ENCODE data around the gene CROCC2. TPM values are rescaled to one million over a fixed set of nuclear protein-coding genes. Genes with fewer than 3 reads are reported as not detected.

The CROCC2 gene
- total RNA-seq, 2 experiments from 2014 or later: not detected

DNA sequence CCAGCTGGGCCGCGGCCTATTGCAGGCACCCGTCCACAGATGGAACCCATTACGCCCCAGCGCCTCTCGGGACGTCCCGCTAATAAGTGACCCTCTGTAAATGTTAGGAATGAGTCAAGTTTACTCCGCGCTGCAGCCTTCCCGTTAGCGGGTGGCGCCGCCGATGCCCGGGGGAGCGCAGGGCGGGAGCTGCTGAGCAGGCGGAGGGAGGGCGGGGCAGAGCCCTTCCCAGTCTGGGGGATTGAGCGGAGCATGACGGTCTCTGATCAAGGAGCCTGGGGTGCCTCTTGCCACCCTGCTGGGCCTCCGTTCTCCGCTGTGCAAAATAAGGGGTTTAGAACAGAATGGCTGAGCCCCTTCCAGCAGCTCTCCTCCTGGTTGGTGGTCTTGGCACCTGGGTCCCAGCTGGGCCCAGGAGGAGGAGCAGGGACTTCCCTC lies 10.5 kb downstream of the CROCC2 start:
- Histone ChIP-seq H3K9me2 (ENCODE audit: insufficient read depth, low read length) (no peaks in the 10 kb centered on the region), H3K27ac (ENCODE audit: low read depth, low read length, poor library complexity, severe bottlenecking) (no peak overlapping the region), H3K79me2 (ENCODE audit: insufficient read depth, low read depth, low read length) (no peaks in the 10 kb centered on the region), H3K4me2 (ENCODE audit: low read length) (no peak overlapping the region), H3K9me3 (ENCODE audit: low read length) (no peaks in the 10 kb centered on the region), H2AFZ (ENCODE audit: low read length) (no peak overlapping the region), H3K4me3 (ENCODE audit: low read depth, low read length, poor library complexity, severe bottlenecking) (no peak overlapping the region), H4K20me1 (ENCODE audit: insufficient read depth, low read length) (no peaks in the 10 kb centered on the region), H3K36me3 (ENCODE audit: insufficient read depth, low read length) (no peaks in the 10 kb centered on the region), H3K4me1 (ENCODE audit: insufficient read depth, low read length, poor library complexity, severe bottlenecking) (no peaks in the 10 kb centered on the region)
- POLR2A ChIA-PET: no interaction called here
- TF ChIP-seq EZH2phosphoT487 (IDR thresholded peaks at IDR 0.05; ENCODE audit: borderline replicate concordance, low read depth, low read length): no peak
- TF ChIP-seq, protein P1, sequence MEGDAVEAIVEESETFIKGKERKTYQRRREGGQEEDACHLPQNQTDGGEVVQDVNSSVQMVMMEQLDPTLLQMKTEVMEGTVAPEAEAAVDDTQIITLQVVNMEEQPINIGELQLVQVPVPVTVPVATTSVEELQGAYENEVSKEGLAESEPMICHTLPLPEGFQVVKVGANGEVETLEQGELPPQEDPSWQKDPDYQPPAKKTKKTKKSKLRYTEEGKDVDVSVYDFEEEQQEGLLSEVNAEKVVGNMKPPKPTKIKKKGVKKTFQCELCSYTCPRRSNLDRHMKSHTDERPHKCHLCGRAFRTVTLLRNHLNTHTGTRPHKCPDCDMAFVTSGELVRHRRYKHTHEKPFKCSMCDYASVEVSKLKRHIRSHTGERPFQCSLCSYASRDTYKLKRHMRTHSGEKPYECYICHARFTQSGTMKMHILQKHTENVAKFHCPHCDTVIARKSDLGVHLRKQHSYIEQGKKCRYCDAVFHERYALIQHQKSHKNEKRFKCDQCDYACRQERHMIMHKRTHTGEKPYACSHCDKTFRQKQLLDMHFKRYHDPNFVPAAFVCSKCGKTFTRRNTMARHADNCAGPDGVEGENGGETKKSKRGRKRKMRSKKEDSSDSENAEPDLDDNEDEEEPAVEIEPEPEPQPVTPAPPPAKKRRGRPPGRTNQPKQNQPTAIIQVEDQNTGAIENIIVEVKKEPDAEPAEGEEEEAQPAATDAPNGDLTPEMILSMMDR (conservative IDR thresholded peaks at IDR 0.05; ENCODE audit: low read length): no peak
- BruUV-seq (replicated peaks): no TSS peak
- DNase-seq (ENCODE audit: low spot score): no peak
- CTCF ChIA-PET (ENCODE audit: unreplicated experiment): no interaction called here
- intact Hi-C loops (cut with micrococcal nuclease; ENCODE audit: unreplicated experiment): no loop called here

DNA sequence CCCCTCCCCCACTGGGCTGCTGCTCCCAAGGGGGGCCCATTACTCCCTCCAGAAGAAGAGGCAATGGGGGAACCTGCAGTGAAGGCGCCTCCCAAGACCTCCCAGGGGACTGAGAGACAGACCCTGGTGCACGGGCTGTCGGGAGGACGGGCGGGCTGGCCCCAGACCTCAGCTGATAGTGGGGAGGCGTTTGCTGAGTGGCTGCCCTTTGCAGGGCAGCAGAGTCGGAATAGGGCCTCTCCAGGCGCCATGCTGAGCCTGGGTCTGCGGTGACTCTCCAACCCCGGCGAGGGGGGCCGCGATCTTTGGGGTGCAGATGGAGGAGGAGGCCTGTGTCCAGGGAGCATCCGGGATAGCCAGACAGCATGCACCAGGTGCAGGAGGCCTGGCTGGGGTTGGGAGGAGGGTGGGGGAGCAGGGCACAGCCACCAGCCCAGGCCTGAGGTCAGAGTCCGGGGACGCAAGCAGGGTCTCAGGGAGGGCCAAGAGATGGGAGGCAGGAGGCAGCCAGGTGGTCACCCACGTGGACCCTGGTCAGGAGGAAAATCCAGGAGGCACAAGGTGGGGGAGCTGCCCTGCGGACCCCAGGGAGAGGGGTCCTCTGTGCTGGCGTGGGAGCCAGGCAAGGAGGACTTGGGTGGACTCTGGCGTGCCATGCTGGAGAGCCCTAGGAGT lies 11.0 kb downstream of the CROCC2 start:
- Histone ChIP-seq H3K36me3 (ENCODE audit: insufficient read depth, low read length) (no peaks in the 10 kb centered on the region), H3K4me2 (ENCODE audit: low read length) (no peak overlapping the region), H3K4me3 (ENCODE audit: low read depth, low read length, poor library complexity, severe bottlenecking) (no peak overlapping the region), H3K9me2 (ENCODE audit: insufficient read depth, low read length) (no peaks in the 10 kb centered on the region), H4K20me1 (ENCODE audit: insufficient read depth, low read length) (no peaks in the 10 kb centered on the region), H3K9me3 (ENCODE audit: low read length) (no peaks in the 10 kb centered on the region), H3K79me2 (ENCODE audit: insufficient read depth, low read depth, low read length) (no peaks in the 10 kb centered on the region), H2AFZ (ENCODE audit: low read length) (no peak overlapping the region), H3K27ac (ENCODE audit: low read depth, low read length, poor library complexity, severe bottlenecking) (no peak overlapping the region), H3K4me1 (ENCODE audit: insufficient read depth, low read length, poor library complexity, severe bottlenecking) (no peaks in the 10 kb centered on the region)
- POLR2A ChIA-PET: no interaction called here
- no TSS peak for BruUV-seq (replicated peaks)
- intact Hi-C loops (cut with micrococcal nuclease; ENCODE audit: unreplicated experiment): no loop called here
- TF ChIP-seq, protein P1 (conservative IDR thresholded peaks at IDR 0.05; ENCODE audit: low read length): no peak
- TF ChIP-seq EZH2phosphoT487 (IDR thresholded peaks at IDR 0.05; ENCODE audit: borderline replicate concordance, low read depth, low read length): no peak
- CTCF ChIA-PET (ENCODE audit: unreplicated experiment): no interaction called here
- no peak for DNase-seq (ENCODE audit: low spot score)

DNA sequence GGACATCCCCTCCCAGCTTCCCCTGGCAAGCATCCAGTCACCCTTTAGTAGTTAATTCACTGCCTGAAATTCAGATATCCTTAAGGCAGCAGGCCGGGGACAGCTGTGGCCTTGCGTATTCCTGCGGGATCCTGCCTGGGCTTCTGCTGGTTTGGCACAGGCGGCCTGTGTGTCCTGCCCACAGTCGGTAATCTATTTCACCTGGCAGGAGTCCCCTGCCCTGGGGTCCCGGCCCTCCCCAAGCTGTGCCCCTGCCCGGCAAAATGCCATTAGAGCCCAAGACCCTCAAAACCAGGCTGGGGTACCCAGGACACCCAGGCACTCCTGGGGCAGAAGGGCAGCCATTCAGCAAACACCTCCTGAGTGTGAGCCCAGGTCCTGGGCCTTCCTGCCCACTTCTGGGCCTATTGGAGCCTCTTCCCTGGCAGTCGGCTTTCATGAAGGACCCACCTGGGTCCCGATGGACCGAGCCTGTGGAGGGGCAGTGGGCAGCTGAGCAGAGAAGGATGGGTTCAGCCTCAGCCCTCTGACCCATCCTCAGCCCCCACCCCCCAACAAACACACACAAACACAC lies 11.6 kb downstream of the CROCC2 start:
- TF ChIP-seq EZH2phosphoT487 (IDR thresholded peaks at IDR 0.05; ENCODE audit: borderline replicate concordance, low read depth, low read length): no peak
- TF ChIP-seq, protein P1 (conservative IDR thresholded peaks at IDR 0.05; ENCODE audit: low read length): no peak
- H3K4me3 ChIP-seq (ENCODE audit: low read depth, low read length, poor library complexity, severe bottlenecking): no peak overlapping the region
- H3K79me2 ChIP-seq (ENCODE audit: insufficient read depth, low read depth, low read length): no peaks in the 10 kb centered on the region
- DNase-seq (ENCODE audit: low spot score): no peak
- no peak overlapping the region for H2AFZ ChIP-seq (ENCODE audit: low read length)
- ChIA-PET CTCF (ENCODE audit: unreplicated experiment) (no interaction called here), POLR2A (no interaction called here)
- no peaks in the 10 kb centered on the region for H3K4me1 ChIP-seq (ENCODE audit: insufficient read depth, low read length, poor library complexity, severe bottlenecking)
- H3K9me2 ChIP-seq (ENCODE audit: insufficient read depth, low read length): no peaks in the 10 kb centered on the region
- intact Hi-C loops (cut with micrococcal nuclease; ENCODE audit: unreplicated experiment): no loop called here
- BruUV-seq (replicated peaks): no TSS peak
- no peak overlapping the region for H3K4me2 ChIP-seq (ENCODE audit: low read length)
- H3K27ac ChIP-seq (ENCODE audit: low read depth, low read length, poor library complexity, severe bottlenecking): no peak overlapping the region
- H4K20me1 ChIP-seq (ENCODE audit: insufficient read depth, low read length): no peaks in the 10 kb centered on the region
- no peaks in the 10 kb centered on the region for H3K9me3 ChIP-seq (ENCODE audit: low read length)
- no peaks in the 10 kb centered on the region for H3K36me3 ChIP-seq (ENCODE audit: insufficient read depth, low read length)
